Measurements from ENCODE around the gene MUC5B.
"Not testable (repeated sequence)": the region's sequence is repeated elsewhere in the genome, so short reads cannot be mapped to it uniquely, and the experiment has no call there.

Gene MUC5B

GRCh38 chr11:1222491-1223345 is at the start of gene MUC5B:
Gene MUC5B (plus strand): TSS chr11:1223066. CDS start chr11:1223124, 58 bp downstream.
- peak; percentile 42 for DNase-seq

GRCh38 chr11:1173396-1173795 is 49.5 kb upstream of the MUC5B start:
- DNase-seq, result not testable (repeated sequence)

GRCh38 chr11:1174441-1175370 is 48.2 kb upstream of the MUC5B start:
- DNase-seq, result no peak

- no peak for DNase-seq
These were observed 47.2 kb upstream of the MUC5B start for GRCh38 chr11:1175461-1176223.

GRCh38 chr11:1176224-1177019 is 46.4 kb upstream of the MUC5B start:
- DNase-seq, result no peak

- DNase-seq, result no peak
These were observed 45.7 kb upstream of the MUC5B start for GRCh38 chr11:1177020-1177770.

GRCh38 chr11:1177771-1178090 is 45.1 kb upstream of the MUC5B start:
- no peak for DNase-seq

GRCh38 chr11:1178201-1178885 is 44.5 kb upstream of the MUC5B start:
- DNase-seq, result no peak

- DNase-seq, result no peak
These were observed 44.0 kb upstream of the MUC5B start for GRCh38 chr11:1178906-1179305.

GRCh38 chr11:1179641-1180040 is 43.2 kb upstream of the MUC5B start:
- no peak for DNase-seq

- DNase-seq, result no peak
These were observed 42.7 kb upstream of the MUC5B start for GRCh38 chr11:1180171-1180570.

GRCh38 chr11:1180947-1181391 is 41.9 kb upstream of the MUC5B start:
- DNase-seq, result no peak

GRCh38 chr11:1181420-1181819 is 41.4 kb upstream of the MUC5B start:
- DNase-seq, result no peak

GRCh38 chr11:1181853-1182535 is 40.9 kb upstream of the MUC5B start:
- DNase-seq, result no peak

- DNase-seq, result not testable (repeated sequence)
These were observed 38.7 kb upstream of the MUC5B start for GRCh38 chr11:1184139-1184538.

- DNase-seq, result not testable (repeated sequence)
These were observed 34.3 kb upstream of the MUC5B start for GRCh38 chr11:1188451-1189130.

- not testable (repeated sequence) for DNase-seq
These were observed 33.0 kb upstream of the MUC5B start for GRCh38 chr11:1189816-1190215.

GRCh38 chr11:1191786-1192470 is 30.9 kb upstream of the MUC5B start:
- DNase-seq, result peak; percentile 23

Data from left hindlimb (tissue), 1 donor.